Sigmoid colon (tissue), 4 donors: ENCODE measurements around the gene TBC1D8.

ENCODE experiments used
- POLR2A ChIP-seq, 2 donors: fragments of 450-650 bp; IDR thresholded peaks; one replicate each; pipeline ENCODE4 v1.6.1; 2016; ENCODE audit warnings: antibody characterized with exemption in 2 of 2, mild to moderate bottlenecking in 2 of 2, moderate library complexity in 2 of 2
- POLR2AphosphoS5 ChIP-seq, 4 donors: sonication (generic); formaldehyde crosslinking; IDR thresholded peaks; one replicate each; pipeline ENCODE4 v1.6.1; 2017; ENCODE audit warnings: antibody characterized with exemption in 4 of 4
- TF ChIP-seq, protein P1 (sequence below), 4 experiments: fragments of 450-650 bp in 3 of 4; fragments of 200-600 bp in 1 of 4; IDR thresholded peaks; one replicate each; pipeline ENCODE4 v1.5.1; 2016 to 2019; ENCODE audit warnings: antibody characterized with exemption in 4 of 4, mild to moderate bottlenecking in 3 of 4, moderate library complexity in 2 of 4

DNA sequence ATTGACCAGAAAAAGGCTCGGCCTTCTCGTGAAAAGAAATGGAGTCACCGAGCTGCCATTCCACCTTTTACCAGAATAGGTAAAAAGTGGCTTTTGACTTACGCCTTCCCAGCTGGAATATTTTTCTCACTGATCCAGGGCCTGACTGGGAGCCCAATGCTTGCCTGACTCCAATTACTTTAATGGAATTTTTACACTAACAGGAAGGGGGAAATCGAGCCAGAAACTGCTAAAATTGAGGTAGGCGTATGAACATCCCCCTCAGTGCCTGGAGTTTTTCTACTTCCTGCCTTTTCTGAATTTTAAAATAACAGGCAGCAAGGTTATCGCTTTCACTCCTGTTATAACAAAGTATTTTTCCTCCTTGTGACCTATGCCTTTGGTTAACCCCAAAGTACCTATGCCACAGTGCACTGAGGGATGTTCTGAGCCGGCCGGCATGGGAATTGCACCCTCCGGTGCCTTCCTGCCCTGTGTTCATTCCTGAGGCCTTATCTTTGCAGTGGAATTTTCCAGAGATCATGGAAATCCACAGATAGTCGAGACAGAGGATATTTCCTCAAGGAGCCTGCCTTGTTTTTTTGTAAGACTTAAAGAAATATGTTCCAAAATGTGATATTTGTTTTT is 167.4 kb downstream of the TBC1D8 start:
- TF ChIP-seq, protein P1, sequence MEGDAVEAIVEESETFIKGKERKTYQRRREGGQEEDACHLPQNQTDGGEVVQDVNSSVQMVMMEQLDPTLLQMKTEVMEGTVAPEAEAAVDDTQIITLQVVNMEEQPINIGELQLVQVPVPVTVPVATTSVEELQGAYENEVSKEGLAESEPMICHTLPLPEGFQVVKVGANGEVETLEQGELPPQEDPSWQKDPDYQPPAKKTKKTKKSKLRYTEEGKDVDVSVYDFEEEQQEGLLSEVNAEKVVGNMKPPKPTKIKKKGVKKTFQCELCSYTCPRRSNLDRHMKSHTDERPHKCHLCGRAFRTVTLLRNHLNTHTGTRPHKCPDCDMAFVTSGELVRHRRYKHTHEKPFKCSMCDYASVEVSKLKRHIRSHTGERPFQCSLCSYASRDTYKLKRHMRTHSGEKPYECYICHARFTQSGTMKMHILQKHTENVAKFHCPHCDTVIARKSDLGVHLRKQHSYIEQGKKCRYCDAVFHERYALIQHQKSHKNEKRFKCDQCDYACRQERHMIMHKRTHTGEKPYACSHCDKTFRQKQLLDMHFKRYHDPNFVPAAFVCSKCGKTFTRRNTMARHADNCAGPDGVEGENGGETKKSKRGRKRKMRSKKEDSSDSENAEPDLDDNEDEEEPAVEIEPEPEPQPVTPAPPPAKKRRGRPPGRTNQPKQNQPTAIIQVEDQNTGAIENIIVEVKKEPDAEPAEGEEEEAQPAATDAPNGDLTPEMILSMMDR (IDR thresholded peaks at IDR 0.05): no peak
- TF ChIP-seq POLR2AphosphoS5 (IDR thresholded peaks at IDR 0.05): no peak
- no peak for TF ChIP-seq POLR2A (IDR thresholded peaks at IDR 0.05)
